Smooth muscle cell (in vitro differentiated cells): Measurements from ENCODE around the gene CCR8. TPM values are rescaled to one million over a fixed set of nuclear protein-coding genes. Genes with fewer than 3 reads are reported as not detected.

Experiments used
- DNase-seq: peaks from one replicate; lab custom pipeline; 2025; ENCODE audit not compliant: unreplicated experiment; lab: John Stamatoyannopoulos, UW
- H2AFZ ChIP-seq: fragments of 200-600 bp; sonication (generic); 2 replicates; pipeline ENCODE4 v1.6.0; 2016; ENCODE audit warnings: antibody characterized with exemption, low read depth, mild to moderate bottlenecking
- H3F3A ChIP-seq: fragments of 200-600 bp; sonication (generic); 2 replicates; pipeline ENCODE4 v1.6.0; 2017; ENCODE audit warnings: antibody characterized with exemption, low read depth
- H3K27ac ChIP-seq: fragments of 200-600 bp; sonication (generic); 2 replicates; pipeline ENCODE4 v1.5.1; 2016; ENCODE audit warnings: low read depth, mild to moderate bottlenecking
- H3K27me3 ChIP-seq: fragments of 200-600 bp; sonication (generic); 2 replicates; pipeline ENCODE4 v1.6.1; 2016; ENCODE audit warnings: low read depth, mild to moderate bottlenecking
- H3K36me3 ChIP-seq: fragments of 200-600 bp; sonication (generic); 2 replicates; pipeline ENCODE4 v1.5.1; 2016; ENCODE audit warnings: low read depth
- H3K4me1 ChIP-seq: fragments of 200-600 bp; sonication (generic); 2 replicates; pipeline ENCODE4 v1.5.1; 2016; ENCODE audit warnings: low read depth
- H3K4me2 ChIP-seq: fragments of 200-600 bp; sonication (generic); 2 replicates; pipeline ENCODE4 v1.6.0; 2016; ENCODE audit warnings: mild to moderate bottlenecking
- H3K4me3 ChIP-seq: fragments of 200-600 bp; sonication (generic); 2 replicates; pipeline ENCODE4 v1.5.1; 2016; ENCODE audit warnings: mild to moderate bottlenecking
- H3K79me2 ChIP-seq: fragments of 200-600 bp; sonication (generic); 2 replicates; pipeline ENCODE4 v1.6.0; 2016; ENCODE audit warnings: low read depth, mild to moderate bottlenecking
- H3K9ac ChIP-seq: fragments of 200-600 bp; sonication (generic); 2 replicates; pipeline ENCODE4 v1.6.0; 2016; ENCODE audit warnings: low read depth
- H3K9me3 ChIP-seq: fragments of 200-600 bp; sonication (generic); replicated peaks from 2 replicates; pipeline ENCODE4 v1.5.1; 2016; ENCODE audit warnings: low read depth
- H4K20me1 ChIP-seq: fragments of 200-600 bp; sonication (generic); 2 replicates; pipeline ENCODE4 v1.6.0; 2016; ENCODE audit warnings: low read depth
- CTCF ChIP-seq: fragments of 200-600 bp; sonication (generic); IDR thresholded peaks from 2 replicates; pipeline ENCODE4 v1.5.1; 2017; ENCODE audit warnings: borderline replicate concordance, mild to moderate bottlenecking, antibody characterized with exemption; ENCODE audit not compliant: insufficient read depth, poor library complexity, severe bottlenecking
- WGBS: methylation state at CpG from one replicate; pipeline ENCODE4 v1.1.7; 2016; ENCODE audit warnings: low lambda C conversion rate; 5-methylcytosine and 5-hydroxymethylcytosine counted together
- polyA plus RNA-seq: library from polyadenylated mRNA; unstranded; fragments of >200 nt; fragmentation: Nextera tagmentation; extraction: Ambion mirVana; gene quantifications from 2 replicates; pipeline ENCODE4 v1.2.1, GENCODE V29; 2016
- total RNA-seq: library from RNA; depleted of rRNA; stranded (reverse); fragments of >200 nt; gene quantifications from 2 replicates; pipeline ENCODE4 v1.2.3, GENCODE V29; 2014

The CCR8 gene
- total and polyA plus RNA-seq, 2 experiments from 2014 or later, result not detected

- H3K9me3 ChIP-seq, result no peaks in the 10 kb centered on the region
- H2AFZ ChIP-seq, result no peak overlapping the region
- H3K4me3 ChIP-seq, result no peak overlapping the region
- H3K79me2 ChIP-seq, result no peaks in the 10 kb centered on the region
- H3K4me2 ChIP-seq, result no peak overlapping the region
- DNase-seq, result no peak
- no peak for TF ChIP-seq CTCF
- 91% methylated on average over 9 of the region's 9 CpGs for WGBS
- H3K9ac ChIP-seq, result no peak overlapping the region
- H3K27me3 ChIP-seq, result no peaks in the 10 kb centered on the region
- H3F3A ChIP-seq, result no peaks in the 10 kb centered on the region
- H3K4me1 ChIP-seq, result no peaks in the 10 kb centered on the region
- H4K20me1 ChIP-seq, result no peaks in the 10 kb centered on the region
- H3K27ac ChIP-seq, result no peak overlapping the region
- H3K36me3 ChIP-seq, result no peaks in the 10 kb centered on the region
These were observed 48.0 kb upstream of the CCR8 start for GRCh38 chr3:39281533-39281932.

- Histone ChIP-seq H3K4me2 (no peak overlapping the region), H3K4me1 (no peaks in the 10 kb centered on the region), H3K27ac (no peak overlapping the region), H3K9me3 (no peaks in the 10 kb centered on the region), H2AFZ (no peak overlapping the region), H4K20me1 (no peaks in the 10 kb centered on the region), H3K36me3 (no peaks in the 10 kb centered on the region), H3K79me2 (no peaks in the 10 kb centered on the region), H3K27me3 (no peaks in the 10 kb centered on the region), H3K9ac (no peak overlapping the region), H3F3A (no peaks in the 10 kb centered on the region), H3K4me3 (no peak overlapping the region)
- 85% methylated on average over 6 of the region's 6 CpGs for WGBS
- no peak for DNase-seq
- no peak for TF ChIP-seq CTCF
These were observed 47.5 kb upstream of the CCR8 start for GRCh38 chr3:39282057-39282456.

GRCh38 chr3:39284457-39284881, 45.0 kb upstream of the CCR8 start:
- H3F3A ChIP-seq, result no peaks in the 10 kb centered on the region
- no peak overlapping the region for H3K4me3 ChIP-seq
- WGBS, result 89% methylated on average over 5 of the region's 5 CpGs
- H2AFZ ChIP-seq, result no peak overlapping the region
- H3K4me2 ChIP-seq, result no peak overlapping the region
- no peak overlapping the region for H3K27ac ChIP-seq
- no peaks in the 10 kb centered on the region for H3K9me3 ChIP-seq
- no peaks in the 10 kb centered on the region for H4K20me1 ChIP-seq
- DNase-seq, result no peak
- H3K27me3 ChIP-seq, result no peaks in the 10 kb centered on the region
- H3K36me3 ChIP-seq, result no peaks in the 10 kb centered on the region
- H3K9ac ChIP-seq, result no peak overlapping the region
- H3K79me2 ChIP-seq, result no peaks in the 10 kb centered on the region
- no peak for TF ChIP-seq CTCF
- no peaks in the 10 kb centered on the region for H3K4me1 ChIP-seq

- no peak overlapping the region for H3K9ac ChIP-seq
- no peaks in the 10 kb centered on the region for H3K9me3 ChIP-seq
These were observed 44.2 kb upstream of the CCR8 start for GRCh38 chr3:39285332-39285731.

More at GRCh38 chr3:39285332-39285731, 44.2 kb upstream of the CCR8 start:
- Histone ChIP-seq H4K20me1 (no peaks in the 10 kb centered on the region), H2AFZ (no peak overlapping the region), H3K4me1 (no peaks in the 10 kb centered on the region), H3K4me2 (no peak overlapping the region), H3K27ac (no peak overlapping the region), H3K79me2 (no peaks in the 10 kb centered on the region), H3K27me3 (no peaks in the 10 kb centered on the region), H3K4me3 (no peak overlapping the region), H3F3A (no peaks in the 10 kb centered on the region), H3K36me3 (no peaks in the 10 kb centered on the region)
- no peak for TF ChIP-seq CTCF
- DNase-seq, result no peak
